ENCODE results near the gene IRF6. TPM values are rescaled to one million over a fixed set of nuclear protein-coding genes. Genes with fewer than 3 reads are reported as not detected.

The IRF6 gene
- 43.3 TPM for total RNA-seq
- long read RNA-seq, full-length matches to known transcripts = 4 of 61 reads
- long read RNA-seq, partial matches to known transcripts = 51 of 61 reads
- long read RNA-seq, other reads (novel, unspliced or antisense) = 6 of 61 reads

DNA sequence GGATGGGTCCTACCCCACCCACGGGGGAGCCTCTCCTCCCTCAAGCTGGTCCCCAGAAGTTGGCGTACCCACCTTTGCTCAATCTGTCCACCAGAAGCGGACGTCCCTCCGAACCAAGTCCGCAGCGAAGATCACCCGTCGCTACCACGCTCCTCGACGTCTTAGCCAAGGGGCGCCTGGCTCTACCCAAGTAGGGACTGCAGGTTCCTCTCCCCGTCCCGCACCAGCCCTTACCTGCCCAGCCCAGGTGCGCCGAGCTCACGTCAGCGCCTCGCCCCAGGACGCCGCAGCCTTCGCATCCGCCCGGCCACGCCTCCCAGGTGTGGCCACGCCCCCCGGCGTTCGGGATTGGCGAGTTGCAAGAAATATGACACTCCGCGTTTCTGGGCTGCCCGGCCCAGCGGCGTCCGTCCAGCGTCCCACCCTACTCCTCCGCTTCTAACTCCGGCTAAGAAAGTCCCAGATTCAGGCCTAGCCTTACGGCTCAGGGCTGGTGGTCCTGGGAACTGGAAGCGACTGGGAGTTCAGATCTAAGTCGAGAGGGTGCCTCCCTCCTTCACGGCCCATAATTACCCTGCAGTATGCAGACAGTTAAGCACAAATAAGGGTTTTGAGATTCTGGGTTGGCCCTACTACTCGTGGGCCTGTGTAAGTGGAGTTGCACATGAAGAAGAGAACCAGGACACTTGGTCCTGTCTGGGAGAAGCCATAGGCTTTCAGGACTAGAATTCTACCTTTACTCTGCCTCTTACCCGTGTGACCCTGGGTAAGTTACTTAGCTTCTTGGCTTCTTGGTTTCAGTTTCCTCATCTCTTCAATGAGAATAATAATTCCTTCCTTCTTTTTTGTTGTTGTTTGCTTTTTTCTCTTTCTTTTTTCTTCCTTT lies at the start of gene IRF6:
Gene IRF6, minus strand, starts transcription at position 268 of the 886 bp plus-strand sequence. CDS start 4,729 bp downstream, outside the sequence.
- DNase-seq = peak; percentile 75
- Histone ChIP-seq H3K4me3 (peak within 1 kb of the TSS; percentile 59), H3K9me3 (replicated peaks) (no peaks in the 10 kb centered on the region), H3K36me3 (no peaks in the 10 kb centered on the region), H3K27ac (replicated peaks) (peak within 1 kb of the TSS; percentile 61), H3K27me3 (ENCODE audit: low read depth) (no peaks in the 10 kb centered on the region), H3K4me1 (peaks cover 49% of the 10 kb centered on the region)
- TF ChIP-seq, protein P1, sequence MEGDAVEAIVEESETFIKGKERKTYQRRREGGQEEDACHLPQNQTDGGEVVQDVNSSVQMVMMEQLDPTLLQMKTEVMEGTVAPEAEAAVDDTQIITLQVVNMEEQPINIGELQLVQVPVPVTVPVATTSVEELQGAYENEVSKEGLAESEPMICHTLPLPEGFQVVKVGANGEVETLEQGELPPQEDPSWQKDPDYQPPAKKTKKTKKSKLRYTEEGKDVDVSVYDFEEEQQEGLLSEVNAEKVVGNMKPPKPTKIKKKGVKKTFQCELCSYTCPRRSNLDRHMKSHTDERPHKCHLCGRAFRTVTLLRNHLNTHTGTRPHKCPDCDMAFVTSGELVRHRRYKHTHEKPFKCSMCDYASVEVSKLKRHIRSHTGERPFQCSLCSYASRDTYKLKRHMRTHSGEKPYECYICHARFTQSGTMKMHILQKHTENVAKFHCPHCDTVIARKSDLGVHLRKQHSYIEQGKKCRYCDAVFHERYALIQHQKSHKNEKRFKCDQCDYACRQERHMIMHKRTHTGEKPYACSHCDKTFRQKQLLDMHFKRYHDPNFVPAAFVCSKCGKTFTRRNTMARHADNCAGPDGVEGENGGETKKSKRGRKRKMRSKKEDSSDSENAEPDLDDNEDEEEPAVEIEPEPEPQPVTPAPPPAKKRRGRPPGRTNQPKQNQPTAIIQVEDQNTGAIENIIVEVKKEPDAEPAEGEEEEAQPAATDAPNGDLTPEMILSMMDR (IDR thresholded peaks at IDR 0.05; ENCODE audit: borderline replicate concordance) = no peak
- intact Hi-C loops (cut with micrococcal nuclease) = no loop called here

DNA sequence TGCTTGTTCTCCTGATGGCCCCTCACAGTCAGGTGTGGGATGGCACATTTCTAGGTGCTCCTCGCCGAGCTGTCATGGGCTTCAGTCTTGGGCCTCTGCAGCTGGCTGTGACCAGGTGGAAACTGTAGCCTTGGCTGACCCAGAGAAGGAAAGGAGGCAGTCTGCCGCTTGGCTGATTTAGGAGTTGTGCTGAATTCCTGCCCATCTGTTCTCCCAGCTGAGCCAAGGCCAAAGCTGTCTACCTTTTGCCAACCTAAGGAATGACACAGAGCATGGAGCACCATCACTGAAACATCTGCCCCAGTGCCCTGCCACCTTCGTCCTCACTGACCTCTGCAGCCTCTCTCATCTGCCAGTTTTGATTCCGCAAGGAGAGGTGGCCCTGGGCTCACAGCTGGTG lies 49.7 kb upstream of the IRF6 start:
- intact Hi-C loops (cut with micrococcal nuclease) = no loop called here
- Histone ChIP-seq H3K27ac (replicated peaks) (no peak overlapping the region), H3K36me3 (peaks cover 42% of the 10 kb centered on the region), H3K4me1 (peaks cover 2% of the 10 kb centered on the region), H3K4me3 (no peak overlapping the region), H3K9me3 (replicated peaks) (no peaks in the 10 kb centered on the region), H3K27me3 (ENCODE audit: low read depth) (no peaks in the 10 kb centered on the region)
- DNase-seq = no peak
- TF ChIP-seq, protein P1 (IDR thresholded peaks at IDR 0.05; ENCODE audit: borderline replicate concordance) = no peak

DNA sequence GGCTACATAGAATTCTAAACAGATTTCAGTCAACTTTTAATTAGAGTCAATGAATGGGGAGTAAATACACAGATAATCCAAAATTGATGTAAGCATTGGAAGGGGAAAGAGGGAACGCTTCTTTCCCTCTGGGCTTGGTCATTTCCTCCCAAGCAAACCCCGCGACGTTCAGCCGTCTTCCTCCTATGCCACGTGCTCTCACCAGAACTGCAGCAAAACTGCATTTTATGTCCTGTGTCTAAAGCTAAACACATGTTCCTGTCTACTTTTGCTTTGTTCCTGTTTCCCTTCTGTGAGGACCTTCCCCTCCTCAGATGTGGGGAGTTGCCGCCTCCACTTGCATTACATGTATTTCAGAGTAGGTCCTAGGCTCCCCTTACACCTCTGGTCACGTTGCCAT lies 49.1 kb upstream of the IRF6 start:
- TF ChIP-seq, protein P1 (IDR thresholded peaks at IDR 0.05; ENCODE audit: borderline replicate concordance) = no peak
- H3K9me3 ChIP-seq (replicated peaks) = no peaks in the 10 kb centered on the region
- intact Hi-C loops (cut with micrococcal nuclease) = no loop called here

DNA sequence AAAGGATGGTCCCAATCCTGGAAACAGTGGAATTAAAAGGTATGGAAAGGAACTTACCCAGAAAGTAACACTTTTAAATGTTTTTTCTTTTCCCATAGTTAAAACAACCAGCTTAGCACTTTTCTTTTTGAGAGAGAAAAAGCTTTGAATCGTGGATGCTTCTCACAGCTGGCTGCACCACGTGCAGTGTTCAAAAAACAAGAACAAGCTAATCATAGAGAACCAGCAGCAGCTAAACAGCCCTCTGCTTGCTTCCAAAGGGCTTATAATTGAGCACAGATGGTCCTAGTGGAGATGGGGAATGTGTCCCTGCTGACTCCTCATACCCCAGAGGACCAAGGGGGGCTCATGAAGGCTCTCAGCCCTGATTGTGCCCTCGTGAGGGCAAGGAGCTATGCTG lies 48.3 kb upstream of the IRF6 start:
- no peaks in the 10 kb centered on the region for H3K27me3 ChIP-seq (ENCODE audit: low read depth)
- no peak overlapping the region for H3K4me3 ChIP-seq
- H3K27ac ChIP-seq (replicated peaks) = no peak overlapping the region
- TF ChIP-seq, protein P1 (IDR thresholded peaks at IDR 0.05; ENCODE audit: borderline replicate concordance) = no peak
- H3K36me3 ChIP-seq = peaks cover 47% of the 10 kb centered on the region
- H3K4me1 ChIP-seq = peaks cover 8% of the 10 kb centered on the region
- intact Hi-C loops (cut with micrococcal nuclease) = no loop called here
- no peak for DNase-seq
- no peaks in the 10 kb centered on the region for H3K9me3 ChIP-seq (replicated peaks)

More for the DNA sequence above, 49.1 kb upstream of the IRF6 start:
- Histone ChIP-seq H3K4me3 (no peak overlapping the region), H3K27ac (replicated peaks) (no peak overlapping the region), H3K4me1 (peaks cover 7% of the 10 kb centered on the region), H3K36me3 (peaks cover 46% of the 10 kb centered on the region), H3K27me3 (ENCODE audit: low read depth) (no peaks in the 10 kb centered on the region)
- DNase-seq = no peak

DNA sequence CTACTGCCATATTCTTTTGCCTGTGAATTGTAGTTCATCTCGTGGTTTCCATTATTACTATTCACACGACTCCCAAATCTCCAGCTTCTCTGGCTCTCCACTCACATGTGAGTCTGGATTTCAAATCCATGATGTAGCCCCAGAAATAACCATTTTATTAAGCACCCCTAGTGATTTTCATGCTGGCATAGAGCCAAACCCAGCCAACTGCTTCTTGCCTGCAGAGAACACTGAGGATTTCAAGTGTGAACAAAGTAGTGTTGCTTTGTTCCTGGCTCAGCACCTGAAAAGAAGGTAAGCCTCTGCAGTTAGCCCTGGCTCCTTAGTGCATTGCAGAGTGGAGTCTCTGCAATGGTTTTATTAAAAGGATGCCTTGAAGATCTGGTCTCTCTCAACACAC lies 47.7 kb upstream of the IRF6 start:
- TF ChIP-seq, protein P1 (IDR thresholded peaks at IDR 0.05; ENCODE audit: borderline replicate concordance) = no peak
- no peaks in the 10 kb centered on the region for H3K9me3 ChIP-seq (replicated peaks)
- intact Hi-C loops (cut with micrococcal nuclease) = no loop called here
- no peak overlapping the region for H3K27ac ChIP-seq (replicated peaks)
- H3K4me1 ChIP-seq = peaks cover 8% of the 10 kb centered on the region
- H3K4me3 ChIP-seq = no peak overlapping the region
- H3K27me3 ChIP-seq (ENCODE audit: low read depth) = no peaks in the 10 kb centered on the region
- H3K36me3 ChIP-seq = peaks cover 53% of the 10 kb centered on the region
- DNase-seq = no peak
